Limb (tissue), 2 donors: ENCODE results near the gene BCAS4.
"Not testable (repeated sequence)": the region's sequence is repeated elsewhere in the genome, so short reads cannot be mapped to it uniquely, and the experiment has no call there.

Experiments
- DNase-seq, 2 donors: peaks; one replicate each; pipeline ENCODE4 v3.0.0-alpha.2; 2016; ENCODE audit errors: extremely low spot score in 2 of 2

BCAS4 gene

DNA sequence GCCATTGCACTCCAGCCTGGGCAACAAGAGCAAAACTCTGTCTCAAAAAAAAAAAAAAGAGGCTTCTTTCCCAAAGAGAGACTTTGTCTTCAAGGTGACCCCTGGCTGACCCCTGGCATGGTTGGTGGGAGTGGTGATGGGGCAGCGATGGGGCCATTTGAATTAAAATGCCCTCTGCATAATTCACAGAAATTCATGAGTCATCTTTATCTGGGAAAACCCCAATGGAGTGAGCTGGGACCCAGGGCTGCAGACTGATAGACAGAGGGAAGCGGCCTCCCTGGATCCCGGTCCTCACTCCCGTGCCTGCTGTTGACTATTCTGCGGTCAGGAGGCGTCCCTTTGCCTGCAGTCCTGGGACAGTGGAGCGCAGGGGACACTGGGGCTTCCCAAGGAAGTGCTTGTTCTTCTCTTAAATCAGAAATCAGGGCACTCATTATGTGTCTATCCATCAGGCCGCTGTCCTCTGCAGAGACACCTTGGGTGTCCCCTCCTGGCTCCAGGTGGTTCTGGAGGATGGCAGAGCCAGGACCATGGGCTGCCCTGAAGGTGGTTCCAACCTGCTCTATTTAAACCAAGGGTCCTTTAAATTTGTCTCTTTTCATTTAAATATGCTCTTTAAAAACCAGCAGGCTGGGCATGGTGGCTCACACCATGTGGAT lies 23.3 kb upstream of the BCAS4 start:
- DNase-seq = not testable (repeated sequence)

DNA sequence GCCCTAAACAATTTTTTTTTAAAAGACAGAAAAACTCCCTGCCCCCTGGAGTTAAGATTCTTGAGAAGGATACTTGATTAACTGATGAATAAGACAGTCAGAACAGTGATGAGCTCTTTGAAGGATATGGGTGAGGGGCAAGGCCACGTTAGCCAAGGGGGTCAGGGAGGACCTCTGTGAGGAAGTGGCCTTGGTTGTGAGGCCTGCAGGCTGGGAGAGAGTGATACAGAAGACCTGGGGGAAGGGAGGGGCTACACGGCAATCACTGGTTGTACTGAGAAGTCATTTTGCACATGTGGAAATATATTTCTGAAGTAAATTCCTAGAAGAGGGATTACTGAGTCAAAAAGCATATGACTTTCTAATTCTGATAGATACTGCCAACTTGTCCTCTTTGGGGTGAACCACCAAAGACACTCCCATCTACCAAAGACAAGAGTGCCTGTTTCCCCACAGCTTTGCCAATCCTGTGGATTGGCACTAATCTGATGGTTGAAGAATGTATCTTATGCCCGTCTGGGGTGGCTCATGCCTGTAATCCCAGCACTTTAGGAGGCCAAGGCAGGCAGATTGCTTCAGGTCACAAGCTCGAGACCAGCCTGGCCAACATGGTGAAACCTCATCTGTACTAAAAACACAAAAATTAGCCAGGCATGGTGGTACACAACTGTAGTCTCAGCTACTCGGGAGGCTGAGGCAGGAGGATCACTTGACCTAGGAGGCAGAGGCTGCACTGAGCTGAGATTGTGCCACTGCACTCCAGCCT lies 22.3 kb upstream of the BCAS4 start:
- DNase-seq = peak in 1 of 2 donors; percentile 12

DNA sequence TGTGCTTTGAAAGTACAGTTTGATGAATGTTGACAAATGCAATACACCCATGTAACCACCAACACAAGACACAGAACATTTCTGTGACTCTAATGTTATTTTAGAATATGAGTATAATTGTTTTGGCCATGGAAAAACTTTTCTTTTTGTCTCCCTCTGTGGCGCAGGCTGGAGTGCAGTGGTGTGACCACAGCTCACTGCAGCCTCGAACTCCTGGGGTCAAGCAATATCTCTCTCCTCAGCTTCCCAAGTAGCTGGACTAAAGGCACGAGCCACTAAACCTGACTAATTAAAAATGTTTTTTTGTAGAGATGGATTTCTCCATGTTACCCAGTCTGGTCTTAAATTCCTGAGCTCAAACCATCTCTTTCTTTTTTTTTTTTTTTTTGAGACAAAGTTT lies 20.3 kb upstream of the BCAS4 start:
- no peak for DNase-seq

DNA sequence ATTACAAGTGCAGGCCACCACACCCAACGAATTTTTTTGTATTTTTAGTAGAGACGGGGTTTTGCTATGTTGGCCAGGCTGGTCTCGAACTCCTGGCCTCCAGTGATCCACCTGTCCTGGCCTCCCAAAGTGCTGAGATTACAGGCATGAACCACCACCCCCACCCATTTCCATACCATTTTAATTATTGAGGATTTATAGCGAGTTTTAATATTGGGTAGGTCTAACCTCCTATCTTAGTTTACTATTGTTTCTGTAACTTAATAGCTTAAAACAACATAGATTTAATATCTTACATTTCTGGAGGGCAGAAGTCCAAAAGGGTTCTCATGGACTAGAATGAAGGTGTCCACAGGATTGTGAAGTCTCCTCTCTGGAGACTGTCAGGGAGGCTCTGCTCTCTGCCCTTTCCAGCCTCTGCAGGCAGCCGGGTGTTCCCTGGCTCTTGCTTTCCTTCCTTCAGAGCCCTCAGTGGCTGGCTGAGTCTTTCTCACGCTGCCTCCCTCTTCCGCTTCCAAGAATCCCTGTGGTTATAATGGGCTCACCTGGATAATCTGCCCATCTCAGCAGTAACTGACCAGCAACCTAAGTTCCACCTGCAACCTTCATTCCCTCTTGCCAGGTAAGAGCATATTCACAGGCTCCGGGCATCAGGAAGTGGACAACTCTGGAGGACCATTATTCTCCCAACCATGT lies 18.6 kb upstream of the BCAS4 start:
- DNase-seq = peak in 1 of 2 donors; percentile 7

DNA sequence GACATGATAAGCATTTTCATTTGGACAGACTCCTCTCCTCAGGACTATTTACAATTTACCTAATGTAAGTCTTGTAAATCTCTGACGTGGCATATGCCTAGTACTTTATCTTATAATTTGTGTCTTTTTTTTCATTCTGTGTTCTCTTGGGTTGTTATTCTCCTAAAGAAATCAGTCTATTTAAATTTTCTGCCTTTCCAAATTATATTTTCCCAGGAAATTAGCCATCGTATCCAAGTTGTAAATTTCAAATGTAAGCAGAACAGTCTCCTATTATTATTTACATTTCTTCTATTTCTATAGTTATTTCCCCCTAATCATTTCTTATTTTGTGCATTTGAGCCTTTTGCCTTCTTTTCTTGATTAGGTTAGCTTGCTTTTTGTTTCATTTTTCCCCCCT lies 17.5 kb upstream of the BCAS4 start:
- DNase-seq = no peak

DNA sequence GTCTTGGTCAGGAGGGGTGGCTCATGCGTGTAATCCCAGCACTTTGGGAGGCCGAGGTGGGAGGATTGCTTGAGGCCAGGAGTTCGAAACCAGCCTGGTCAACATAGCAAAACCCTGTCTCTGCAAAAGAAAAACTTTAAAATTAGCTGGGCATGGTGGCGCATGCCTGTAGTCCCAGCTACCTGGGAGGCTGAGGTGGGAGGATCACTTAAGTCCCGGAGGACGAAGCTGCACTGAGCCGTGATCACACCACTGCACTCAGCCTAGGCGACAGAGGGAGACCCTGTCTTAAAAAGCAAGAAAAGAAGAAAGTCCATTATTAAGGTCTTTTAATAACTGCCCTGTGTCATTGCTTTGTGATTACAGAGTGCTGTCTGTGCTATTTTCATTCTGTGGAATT lies 15.9 kb upstream of the BCAS4 start:
- not testable (repeated sequence) for DNase-seq

DNA sequence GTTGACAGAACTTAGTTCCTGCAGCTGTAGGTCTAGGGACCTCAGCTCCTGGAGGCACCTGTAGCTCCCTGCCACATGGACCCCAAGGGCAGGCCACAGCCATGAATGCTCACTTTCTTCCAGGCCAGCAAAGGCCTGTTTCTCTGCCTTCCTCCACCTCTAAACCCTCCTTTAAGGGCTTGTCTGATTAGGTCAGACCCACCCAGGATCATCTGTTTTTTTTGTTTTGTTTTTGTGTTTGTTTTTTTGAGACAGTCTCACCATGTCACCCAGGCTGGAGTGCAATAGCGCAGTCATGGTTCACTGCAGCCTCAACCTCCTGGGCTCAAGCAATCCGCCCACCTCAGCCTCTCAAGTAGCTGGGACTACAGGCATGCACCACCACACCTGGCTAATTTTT lies 11.5 kb upstream of the BCAS4 start:
- DNase-seq = no peak

DNA sequence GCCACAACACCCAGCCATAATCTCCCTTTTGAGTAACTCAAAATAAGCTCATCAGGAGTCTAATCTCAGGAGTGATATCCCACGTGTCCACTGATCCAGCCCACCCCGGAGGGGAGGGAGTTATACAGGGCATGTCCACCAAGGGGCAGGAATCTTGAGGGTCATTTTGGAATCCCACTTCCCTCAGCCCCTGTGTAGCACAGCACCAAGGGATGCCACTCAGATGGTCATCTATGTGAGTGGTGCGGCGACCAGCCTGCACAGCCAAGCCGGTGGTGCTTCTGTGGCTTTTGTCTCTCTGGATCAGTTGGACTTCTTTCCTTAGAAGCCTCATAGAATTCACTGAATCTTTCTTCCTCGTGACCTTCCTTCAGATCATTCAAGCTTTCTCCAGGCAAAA lies 11.0 kb upstream of the BCAS4 start:
- no peak for DNase-seq

DNA sequence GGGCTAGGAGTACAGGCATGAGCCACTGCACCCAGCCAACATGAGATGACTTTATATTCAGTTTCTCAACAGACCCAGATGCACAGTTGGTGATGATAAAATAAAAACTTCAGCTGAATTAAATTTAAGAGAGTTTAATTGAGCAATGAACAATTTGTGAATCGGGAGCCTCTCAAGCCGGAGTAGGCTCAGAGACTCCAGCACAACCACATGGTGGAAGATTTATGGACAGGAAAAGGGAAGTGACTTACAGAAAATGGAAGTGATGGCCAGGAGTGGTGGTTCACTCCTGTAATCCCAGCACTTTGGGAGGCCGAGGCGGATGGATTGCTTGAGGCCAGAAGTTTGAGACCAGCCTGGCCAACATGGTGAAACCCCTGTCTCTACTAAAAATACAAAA lies 10.4 kb upstream of the BCAS4 start:
- no peak for DNase-seq

DNA sequence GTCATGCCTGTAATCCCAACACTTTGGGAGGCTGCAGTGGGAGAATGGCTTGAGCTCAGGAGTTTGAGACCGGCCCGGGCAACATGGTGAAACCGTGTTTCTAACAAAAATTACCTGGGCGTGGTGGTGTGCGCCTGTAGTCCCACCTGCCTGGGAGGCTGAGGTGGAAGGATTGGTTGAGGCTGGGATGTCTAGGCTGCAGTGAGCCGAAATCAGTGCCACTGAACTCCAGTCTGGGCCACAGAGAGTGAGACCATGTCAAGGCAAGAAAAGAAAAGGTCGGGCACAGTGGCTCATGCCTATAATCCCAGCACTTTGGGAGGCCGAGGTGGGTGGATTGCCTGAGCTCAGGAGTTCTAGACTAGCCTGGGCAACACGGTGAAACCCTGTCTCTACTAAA lies 8.2 kb upstream of the BCAS4 start:
- DNase-seq = no peak

DNA sequence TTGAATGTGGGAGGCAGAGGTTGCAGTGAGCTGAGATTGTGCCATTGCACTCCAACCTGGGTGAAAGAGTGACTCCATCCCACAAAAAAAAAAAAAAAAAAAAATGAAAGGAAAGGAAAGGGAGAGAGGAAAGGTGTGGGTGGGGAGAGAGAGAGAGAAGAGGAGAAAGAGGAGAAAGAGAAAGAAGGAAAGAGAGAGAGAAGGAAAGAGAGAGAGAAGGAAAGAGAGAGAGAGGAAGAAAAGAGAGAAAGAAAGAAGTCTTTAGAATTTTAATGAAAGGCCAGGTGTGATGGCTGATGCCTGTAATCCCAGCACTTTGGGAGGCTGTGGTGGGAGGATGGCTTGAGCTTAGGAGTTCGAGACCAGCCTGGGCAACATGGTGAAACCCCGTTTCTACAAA lies 7.7 kb upstream of the BCAS4 start:
- no peak for DNase-seq

DNA sequence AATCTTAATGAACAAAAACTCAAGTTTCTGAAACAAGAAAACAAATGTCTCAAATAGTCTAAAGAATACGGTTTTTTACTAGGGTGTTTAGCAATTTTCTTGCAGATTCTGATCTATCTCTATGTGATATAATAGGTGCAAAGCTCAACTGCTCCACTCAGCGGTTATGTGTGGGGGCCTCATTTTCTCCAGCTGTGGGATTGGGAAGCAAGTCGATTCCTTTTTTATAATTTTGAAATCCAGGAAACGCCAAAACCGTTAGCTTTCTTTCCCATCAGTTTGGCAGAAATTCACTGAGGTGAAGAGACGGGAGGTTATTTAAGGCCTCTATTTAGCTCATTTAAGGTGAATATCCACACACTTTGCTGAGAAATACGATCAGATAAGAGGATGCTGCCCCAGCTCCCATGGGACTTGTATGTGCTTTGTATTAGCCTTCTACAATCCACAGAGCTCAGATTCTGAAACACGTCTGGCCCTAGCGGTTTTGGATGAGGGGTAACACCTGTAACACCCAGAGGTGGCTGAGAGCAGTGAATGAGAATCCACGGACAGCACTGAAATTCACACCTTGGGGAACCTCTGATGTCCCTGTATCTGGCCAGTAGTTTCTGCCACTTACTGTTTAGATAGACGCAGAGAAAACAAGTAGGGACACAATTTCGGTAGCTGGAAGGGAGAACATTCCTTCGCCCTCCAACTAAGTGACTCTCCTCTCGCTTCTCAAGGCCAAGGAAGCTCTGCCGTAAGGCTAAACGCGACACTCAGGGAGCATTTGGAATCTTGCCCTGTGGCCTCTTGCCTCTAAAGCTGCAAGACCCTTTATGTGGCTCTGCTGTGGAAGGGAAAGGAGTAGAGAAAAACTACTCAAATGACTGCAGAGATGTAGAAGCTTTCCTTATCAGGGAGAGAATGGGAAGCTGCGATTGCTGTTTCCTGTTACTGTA lies 6.5 kb upstream of the BCAS4 start:
- DNase-seq = peak; percentile 50 to 58

DNA sequence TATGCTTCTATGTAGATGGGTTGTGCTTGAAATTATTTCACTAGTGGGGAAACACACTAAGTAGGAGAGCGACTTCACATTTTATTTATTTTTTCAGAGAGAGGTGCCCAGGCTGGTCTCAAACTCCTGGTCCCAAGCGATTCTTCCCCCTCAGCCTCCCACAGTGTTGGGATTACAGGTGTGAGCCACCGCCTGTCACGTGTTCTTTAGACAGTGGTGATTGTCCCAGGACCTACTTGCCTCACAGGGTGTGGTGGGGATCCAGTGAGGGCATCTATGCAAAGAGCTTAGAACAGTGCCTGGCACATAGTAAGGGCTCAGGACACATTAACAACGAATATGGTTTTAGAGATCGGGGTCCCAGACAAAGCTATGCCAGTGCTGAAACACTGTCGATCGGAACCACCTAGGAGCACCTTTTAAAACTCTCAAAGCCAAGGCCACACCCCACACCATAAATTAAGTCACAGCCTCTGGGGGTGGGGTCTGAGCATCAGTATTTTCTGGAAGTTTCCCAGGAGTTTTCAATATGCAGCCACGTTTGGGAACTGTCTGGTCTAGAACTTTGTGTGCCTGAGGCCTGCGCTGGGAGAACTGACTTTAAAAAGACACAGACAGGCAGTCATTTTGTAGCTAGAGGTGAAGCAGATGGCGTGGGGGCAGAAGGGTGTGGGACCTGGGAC lies 4.8 kb upstream of the BCAS4 start:
- DNase-seq = peak in 1 of 2 donors; percentile 50

DNA sequence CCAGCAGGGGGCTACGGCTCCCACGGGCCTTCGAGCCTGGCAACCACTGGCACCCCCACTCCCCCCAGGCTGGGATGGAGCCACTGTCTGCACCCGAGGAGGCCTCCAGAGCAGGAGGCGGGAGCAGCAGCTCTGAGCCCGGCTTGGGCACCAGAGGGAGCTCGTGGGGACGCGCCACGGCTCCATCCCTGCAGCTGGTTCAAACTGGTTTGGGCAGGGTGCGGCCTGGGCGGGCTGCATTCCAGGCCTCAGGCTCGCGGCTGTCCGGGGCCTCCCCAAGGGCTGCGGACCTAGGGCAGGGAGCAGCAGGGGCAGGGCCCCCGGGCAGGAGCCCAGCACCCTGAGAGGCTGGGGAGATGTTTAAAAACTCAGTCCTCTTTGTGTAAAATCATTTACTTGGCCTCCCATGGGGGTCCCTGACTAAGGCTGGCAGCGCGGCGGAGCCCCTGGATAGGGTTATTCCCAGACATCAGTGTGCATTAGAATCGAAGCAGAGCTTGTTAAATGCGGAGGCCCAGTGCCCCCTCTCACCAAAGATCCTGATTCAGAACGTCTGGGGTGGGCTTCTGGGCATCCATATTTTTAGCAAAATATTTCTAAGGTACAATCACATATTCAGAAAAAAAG lies 4.1 kb upstream of the BCAS4 start:
- DNase-seq = peak; percentile 90 to 93

DNA sequence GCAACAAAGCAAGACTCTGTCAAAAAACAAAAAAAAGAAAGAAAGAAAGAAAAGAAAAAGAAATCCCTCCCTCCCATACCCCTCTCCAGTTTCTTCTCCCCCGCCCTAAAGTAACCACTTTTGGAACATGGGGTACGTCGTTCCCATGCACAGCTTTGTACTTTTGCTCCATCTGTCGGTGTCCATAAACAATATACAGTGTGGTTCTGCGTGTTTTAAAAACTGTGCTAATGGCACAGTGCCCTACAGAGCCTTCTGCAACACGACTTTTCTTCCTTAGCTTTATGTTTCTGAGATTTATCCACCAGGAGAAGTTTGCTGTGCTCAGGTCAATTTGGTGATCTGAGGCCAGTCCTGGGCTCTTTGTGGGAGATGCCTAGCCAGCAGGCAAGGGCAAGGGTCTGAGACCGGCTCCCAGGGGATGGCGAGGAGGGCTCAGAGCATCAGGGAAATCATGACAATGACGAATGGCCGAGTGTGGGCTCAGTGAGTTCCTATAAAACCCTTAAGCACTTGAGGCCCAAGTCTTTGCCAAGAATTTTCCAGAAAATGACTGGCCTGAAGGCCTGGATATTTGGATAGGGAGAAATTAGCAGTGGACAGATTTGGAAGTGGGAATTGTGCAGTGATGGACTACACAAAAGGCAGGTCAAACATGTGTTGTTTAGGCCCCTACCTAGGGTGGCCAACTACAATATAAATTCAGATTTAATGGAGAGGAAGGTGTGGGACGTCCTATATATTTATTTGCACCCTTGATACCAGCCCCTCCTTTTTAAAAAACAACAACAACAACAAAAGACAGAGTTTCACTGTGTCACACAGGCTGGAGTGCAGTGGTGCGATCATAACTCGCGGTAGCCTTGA lies 1.9 kb upstream of the BCAS4 start:
- peak in 1 of 2 donors; percentile 43 for DNase-seq

DNA sequence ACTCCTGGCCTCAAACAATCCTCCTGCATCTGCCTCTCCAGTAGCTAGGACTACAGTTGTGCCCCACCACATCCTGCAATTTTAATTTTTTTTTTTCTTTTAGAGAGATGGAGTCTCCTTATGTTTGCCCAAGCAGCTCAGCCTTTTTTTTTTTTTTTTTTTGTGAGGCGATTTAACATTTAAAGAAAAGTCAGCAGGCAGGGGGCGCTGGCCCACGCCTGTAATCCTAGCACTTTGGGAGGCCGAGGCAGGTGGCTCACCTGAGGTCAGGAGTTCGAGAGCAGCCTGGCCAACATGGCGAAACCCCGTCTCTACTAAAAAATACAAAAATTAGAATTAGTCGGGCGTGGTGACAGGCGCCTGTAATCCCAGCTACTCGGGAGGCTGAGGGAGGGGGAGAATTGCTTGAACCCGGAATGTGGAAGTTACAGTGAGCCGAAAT lies 1.3 kb upstream of the BCAS4 start:
- not testable (repeated sequence) for DNase-seq

DNA sequence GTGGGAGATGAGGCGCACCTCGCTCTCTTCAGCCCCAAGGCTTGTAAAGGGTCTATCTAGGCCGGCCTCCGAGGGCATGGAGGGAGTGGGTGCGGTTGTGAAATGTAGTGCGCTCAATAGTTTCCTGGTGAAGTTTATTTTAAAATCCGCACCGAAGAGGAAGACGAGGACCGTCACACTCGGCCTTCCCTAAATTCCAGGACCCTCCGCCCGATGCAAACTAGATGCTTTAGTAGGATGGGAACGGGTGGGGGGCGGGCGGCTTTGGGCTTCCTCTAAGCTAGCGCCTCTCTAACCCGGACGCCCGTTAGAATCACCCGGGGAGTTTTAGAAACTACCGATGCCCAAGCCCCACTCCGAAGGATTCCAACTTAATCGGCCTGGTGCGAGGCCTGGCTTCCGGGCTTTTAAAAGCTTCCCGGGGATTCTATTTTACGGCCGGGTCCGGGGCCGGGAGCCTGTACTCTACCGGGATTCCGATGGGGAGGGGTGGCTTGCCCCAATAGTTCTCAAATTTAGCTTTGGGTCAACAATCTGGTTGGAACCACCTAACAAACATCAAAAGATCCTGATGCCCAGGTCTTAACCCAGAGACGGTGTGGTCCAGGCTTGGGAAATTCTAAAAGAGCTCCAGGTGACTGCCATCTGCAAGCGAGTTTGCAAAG lies 548 bp upstream of the BCAS4 start:
- no peak for DNase-seq

DNA sequence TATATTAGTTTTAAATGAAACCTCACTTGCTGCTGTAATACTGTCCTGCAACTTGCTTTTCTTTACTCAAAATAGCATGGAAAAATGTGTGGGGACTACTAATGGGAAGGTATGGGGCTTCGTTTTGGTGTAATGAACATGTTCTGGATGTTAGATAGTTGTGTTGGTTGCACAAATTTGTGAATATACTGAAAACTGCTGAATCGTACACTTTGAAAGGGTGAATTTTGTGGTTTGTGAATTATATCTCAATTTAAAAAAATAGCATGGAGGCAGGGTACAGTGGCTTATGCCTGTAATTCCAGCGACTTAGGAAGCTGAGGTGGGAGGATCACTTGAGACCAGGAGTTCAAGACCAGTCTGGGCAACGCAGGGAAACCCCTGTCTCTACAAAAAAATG lies 2.3 kb downstream of the BCAS4 start:
- no peak for DNase-seq

DNA sequence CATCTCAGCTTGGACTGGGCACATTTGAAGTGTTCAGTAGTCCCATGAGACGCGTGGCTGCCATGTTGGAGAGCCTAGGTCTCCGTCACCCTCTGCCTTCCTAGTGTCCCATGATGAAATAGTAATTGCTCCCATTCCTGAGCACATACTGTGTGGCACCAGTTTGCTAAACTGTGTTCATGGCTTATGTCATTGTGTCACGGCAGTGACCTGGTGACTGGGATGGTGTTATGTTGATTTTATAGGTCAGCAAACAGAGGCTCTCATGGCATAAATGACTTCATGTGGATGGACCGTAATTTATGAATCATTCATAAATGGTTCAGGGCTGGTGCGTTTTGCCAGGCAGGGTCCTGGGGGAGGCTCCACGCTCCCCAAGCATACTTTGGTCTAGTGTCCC lies 3.8 kb downstream of the BCAS4 start:
- no peak for DNase-seq
